ENCODE results near the gene SLC66A1. TPM values are rescaled to one million over a fixed set of nuclear protein-coding genes. Genes with fewer than 3 reads are reported as not detected.

The SLC66A1 gene
- total and polyA plus RNA-seq, 5 experiments from 2014 or later: 3.1 to 6.4 (median 4.3) TPM

- ATAC-seq (no peak), DNase-seq (no peak)
- H3K36me3 Mint-ChIP-seq: peaks cover 0 to 54% (median 0%) of the 10 kb centered on the region in 3 donors
- H3K27me3 Mint-ChIP-seq: no peaks in the 10 kb centered on the region
- peaks cover 11 to 69% (median 26%) of the 10 kb centered on the region in 4 donors for H3K4me1 Mint-ChIP-seq
- no peaks in the 10 kb centered on the region for H3K9me3 Mint-ChIP-seq
- peak overlapping the region in 6 of 10 donors; percentile 15 to 85 (median 72) for H3K27ac Mint-ChIP-seq
- POLR2A ChIA-PET: no interaction called here
- H3K4me3 Mint-ChIP-seq: no peak overlapping the region
These were observed 59.4 kb downstream of the SLC66A1 start for GRCh38 chr1:19371226-19372135.

GRCh38 chr1:19372136-19372514 is 60.0 kb downstream of the SLC66A1 start:
- peaks cover 0 to 56% (median 0%) of the 10 kb centered on the region in 3 donors for H3K36me3 Mint-ChIP-seq
- POLR2A ChIA-PET: no interaction called here

GRCh38 chr1:19372602-19373001 is 60.5 kb downstream of the SLC66A1 start:
- Mint-ChIP-seq H3K36me3 (peaks cover 0 to 59% (median 1%) of the 10 kb centered on the region in 3 donors), H3K9me3 (no peaks in the 10 kb centered on the region), H3K4me3 (no peak overlapping the region), H3K27ac (peak overlapping the region in 4 of 10 donors; percentile 28 to 66 (median 38)), H3K4me1 (peaks cover 11 to 60% (median 26%) of the 10 kb centered on the region in 4 donors), H3K27me3 (no peaks in the 10 kb centered on the region)
- no peak for ATAC-seq
- DNase-seq: no peak
- POLR2A ChIA-PET: no interaction called here

More at GRCh38 chr1:19372136-19372514, 60.0 kb downstream of the SLC66A1 start:
- H3K27me3 Mint-ChIP-seq: no peaks in the 10 kb centered on the region
- no peak overlapping the region for H3K4me3 Mint-ChIP-seq
- ATAC-seq (no peak), DNase-seq (no peak)
- no peaks in the 10 kb centered on the region for H3K9me3 Mint-ChIP-seq
- peaks cover 11 to 63% (median 26%) of the 10 kb centered on the region in 4 donors for H3K4me1 Mint-ChIP-seq
- peak overlapping the region in 3 of 10 donors; percentile 17 to 28 (median 22) for H3K27ac Mint-ChIP-seq

GRCh38 chr1:19373211-19374082 is 61.3 kb downstream of the SLC66A1 start:
- no peaks in the 10 kb centered on the region for H3K9me3 Mint-ChIP-seq
- H3K36me3 Mint-ChIP-seq: peaks cover 0 to 65% (median 8%) of the 10 kb centered on the region in 3 donors
- H3K27ac Mint-ChIP-seq: peak overlapping the region in 4 of 10 donors; percentile 15 to 85 (median 61)
- POLR2A ChIA-PET: interaction anchor here (0.6 kb wide), 1 partner anchor 47 kb away, joined by 3 read pairs; no protein-coding TSS in a partner anchor
- peaks cover 13 to 61% (median 28%) of the 10 kb centered on the region in 4 donors for H3K4me1 Mint-ChIP-seq
- DNase-seq (no peak), ATAC-seq (no peak)
- H3K27me3 Mint-ChIP-seq: no peaks in the 10 kb centered on the region
- no peak overlapping the region for H3K4me3 Mint-ChIP-seq

- H3K9me3 Mint-ChIP-seq: no peaks in the 10 kb centered on the region
- DNase-seq (no peak), ATAC-seq (peak in 1 of 2 donors; percentile 57)
- H3K4me3 Mint-ChIP-seq: no peak overlapping the region
- H3K27me3 Mint-ChIP-seq: no peaks in the 10 kb centered on the region
- H3K36me3 Mint-ChIP-seq: peaks cover 0 to 71% (median 8%) of the 10 kb centered on the region in 3 donors
- peaks cover 13 to 54% (median 24%) of the 10 kb centered on the region in 4 donors for H3K4me1 Mint-ChIP-seq
- H3K27ac Mint-ChIP-seq: peak overlapping the region in 6 of 10 donors; percentile 19 to 85 (median 66)
- POLR2A ChIA-PET: no interaction called here
These were observed 62.1 kb downstream of the SLC66A1 start for GRCh38 chr1:19374083-19374801.

GRCh38 chr1:19374926-19375325 is 62.8 kb downstream of the SLC66A1 start:
- Mint-ChIP-seq H3K27ac (peak overlapping the region in 4 of 10 donors; percentile 20 to 78 (median 66)), H3K9me3 (no peaks in the 10 kb centered on the region), H3K4me3 (no peak overlapping the region), H3K36me3 (peaks cover 0 to 77% (median 8%) of the 10 kb centered on the region in 3 donors), H3K4me1 (peaks cover 11 to 52% (median 24%) of the 10 kb centered on the region in 4 donors), H3K27me3 (no peaks in the 10 kb centered on the region)
- DNase-seq (no peak), ATAC-seq (no peak)
- POLR2A ChIA-PET: no interaction called here

- DNase-seq: no peak
- H3K9me3 Mint-ChIP-seq: no peaks in the 10 kb centered on the region
- peaks cover 7 to 46% (median 19%) of the 10 kb centered on the region in 4 donors for H3K4me1 Mint-ChIP-seq
- POLR2A ChIA-PET: no interaction called here
- H3K27ac Mint-ChIP-seq: peak overlapping the region in 6 of 10 donors; percentile 17 to 81 (median 60)
- H3K27me3 Mint-ChIP-seq: no peaks in the 10 kb centered on the region
- peaks cover 0 to 80% (median 8%) of the 10 kb centered on the region in 3 donors for H3K36me3 Mint-ChIP-seq
- no peak overlapping the region for H3K4me3 Mint-ChIP-seq
- no peak for ATAC-seq
These were observed 63.7 kb downstream of the SLC66A1 start for GRCh38 chr1:19375631-19376400.

GRCh38 chr1:19376428-19377372 is 64.6 kb downstream of the SLC66A1 start:
- POLR2A ChIA-PET: interaction anchor here (0.9 kb wide), 1 partner anchor 10 kb away, joined by 3 read pairs; no protein-coding TSS in a partner anchor
- ATAC-seq: no peak

GRCh38 chr1:19377812-19378718 is 65.9 kb downstream of the SLC66A1 start:
- no peaks in the 10 kb centered on the region for H3K27me3 Mint-ChIP-seq
- peaks cover 8 to 35% (median 13%) of the 10 kb centered on the region in 4 donors for H3K4me1 Mint-ChIP-seq
- peaks cover 0 to 86% (median 8%) of the 10 kb centered on the region in 3 donors for H3K36me3 Mint-ChIP-seq
- H3K4me3 Mint-ChIP-seq: no peak overlapping the region
- no peak for ATAC-seq
- DNase-seq: no peak
- peak overlapping the region in 7 of 10 donors; percentile 27 to 61 (median 39) for H3K27ac Mint-ChIP-seq
- POLR2A ChIA-PET: interaction anchor here (0.9 kb wide), 1 partner anchor 9 kb away, joined by 3 read pairs; no protein-coding TSS in a partner anchor
- H3K9me3 Mint-ChIP-seq: no peaks in the 10 kb centered on the region

More at GRCh38 chr1:19376428-19377372, 64.6 kb downstream of the SLC66A1 start:
- H3K4me3 Mint-ChIP-seq: no peak overlapping the region
- H3K36me3 Mint-ChIP-seq: peaks cover 0 to 84% (median 8%) of the 10 kb centered on the region in 3 donors
- H3K9me3 Mint-ChIP-seq: no peaks in the 10 kb centered on the region
- H3K27me3 Mint-ChIP-seq: no peaks in the 10 kb centered on the region
- peaks cover 6 to 40% (median 16%) of the 10 kb centered on the region in 4 donors for H3K4me1 Mint-ChIP-seq
- H3K27ac Mint-ChIP-seq: peak overlapping the region in 4 of 10 donors; percentile 36 to 60 (median 44)
- no peak for DNase-seq
